Pons (tissue), 1 donor: ENCODE data around the gene SCRN2.

Source experiments
- DNase-seq: peaks from one replicate; pipeline ENCODE4 v3.0.0-alpha.2; 2016; ENCODE audit warnings: low spot score

SCRN2 gene

DNA sequence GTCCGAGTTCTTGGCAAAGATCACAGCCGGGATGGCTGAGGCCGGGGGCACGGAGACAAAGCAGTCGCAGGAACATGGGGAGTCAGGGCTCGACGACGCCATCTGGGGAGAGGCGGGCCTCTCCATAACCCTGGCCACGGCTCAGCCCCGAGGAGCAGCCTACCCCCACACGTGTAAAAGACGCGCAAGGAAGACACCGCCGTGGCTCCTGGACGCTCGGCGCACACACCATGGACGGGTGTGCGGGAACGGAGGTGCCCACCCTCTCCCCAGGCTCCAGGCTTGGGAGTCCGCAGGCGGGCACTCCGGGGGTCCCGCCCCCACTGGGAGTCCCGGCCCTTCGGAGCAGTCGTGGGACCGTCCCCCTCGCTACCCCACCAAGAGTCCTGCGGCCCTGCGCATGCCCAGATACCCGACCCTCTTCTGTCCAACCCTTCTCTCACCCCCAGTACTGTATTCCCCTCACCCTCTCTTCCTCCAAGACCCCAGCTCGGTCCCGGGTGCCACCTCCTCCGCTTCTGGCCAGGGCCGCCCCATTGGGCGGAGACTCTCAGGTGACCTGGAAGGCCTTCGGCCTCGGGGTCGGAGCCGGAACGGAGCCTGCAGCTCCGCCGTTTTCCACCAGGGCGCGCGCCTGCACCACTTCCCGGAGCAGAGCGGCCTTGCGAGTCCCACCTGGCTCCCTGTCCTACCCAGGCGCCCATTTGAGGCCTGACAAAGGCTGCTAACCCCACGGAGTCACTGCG, at the start of gene SCRN2:
Gene SCRN2 (minus strand): TSS at position 532 of the 746 bp plus-strand sequence. CDS start 430 bp downstream, at position 102.
- peak; percentile 71 for DNase-seq

- DNase-seq = peak; percentile 69
Measured at GRCh38 chr17:47889734-47890529, 48.9 kb upstream of the SCRN2 start.

DNA sequence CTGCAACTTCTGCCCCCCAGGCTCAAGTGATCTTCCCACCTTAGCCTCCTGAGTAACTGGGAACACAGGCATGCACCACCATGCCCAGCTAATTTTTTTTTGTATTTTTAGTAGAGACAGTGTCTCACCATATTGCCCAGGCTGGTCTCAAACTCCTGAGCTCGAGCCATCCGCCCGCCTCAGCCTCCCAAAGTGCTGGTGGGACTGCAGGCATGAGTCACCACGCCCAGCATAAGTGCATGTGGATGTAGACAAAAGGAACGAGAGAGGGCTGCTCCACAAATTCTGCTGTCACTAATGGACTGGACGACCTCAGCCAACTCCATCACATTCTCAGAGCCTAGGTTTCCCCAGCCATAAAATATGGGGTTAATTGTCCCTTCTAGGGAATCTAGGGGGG, 47.2 kb upstream of the SCRN2 start:
- no peak for DNase-seq

GRCh38 chr17:47884905-47885730, 44.0 kb upstream of the SCRN2 start:
- DNase-seq = no peak

- DNase-seq = no peak
Measured at GRCh38 chr17:47884427-47884740, 43.3 kb upstream of the SCRN2 start.

- DNase-seq = no peak
Measured at GRCh38 chr17:47883589-47884426, 42.7 kb upstream of the SCRN2 start.

DNA sequence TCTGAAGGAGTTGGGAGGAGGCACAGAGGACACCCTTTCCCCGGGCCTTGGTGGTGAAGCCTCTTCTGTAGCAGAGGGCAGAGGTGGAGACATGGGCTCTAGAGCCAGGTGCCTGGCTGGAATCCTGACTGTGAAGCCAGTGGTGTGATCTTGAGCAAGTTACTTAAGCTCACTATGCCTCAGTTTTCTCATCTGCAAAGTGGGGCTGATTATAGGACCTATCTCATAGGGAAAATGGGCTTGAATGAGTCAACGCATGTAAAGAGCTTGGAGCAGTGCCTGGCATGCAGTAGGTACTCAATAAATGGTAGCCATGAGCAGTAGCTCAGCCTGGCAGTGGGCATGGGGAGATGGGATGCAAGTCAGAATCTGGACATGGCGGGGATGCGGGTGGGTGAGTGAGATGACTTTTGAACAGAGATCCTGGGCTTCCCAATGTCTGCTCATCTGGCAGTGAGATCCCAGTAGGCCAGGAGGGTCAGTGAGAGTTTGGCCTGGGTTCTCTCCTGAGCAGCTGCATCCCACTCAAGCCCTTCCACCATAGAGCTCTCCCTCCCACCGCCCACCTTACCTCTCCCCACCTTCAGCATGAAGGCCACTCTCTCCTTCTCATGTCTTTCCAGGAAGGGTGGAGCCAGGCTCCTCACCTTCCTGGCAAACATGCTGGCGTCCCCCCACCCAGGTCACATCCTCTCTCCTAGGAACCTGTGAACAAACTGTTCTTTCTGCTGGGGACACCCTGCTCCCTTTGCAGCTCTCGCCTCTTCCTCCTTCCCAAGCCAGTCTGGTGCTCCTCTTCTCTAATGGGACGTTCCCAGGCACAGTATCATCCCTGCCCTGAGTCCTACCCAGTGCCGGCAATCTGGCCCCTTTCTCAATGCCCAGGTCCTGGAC, 41.9 kb upstream of the SCRN2 start:
- DNase-seq = no peak

DNA sequence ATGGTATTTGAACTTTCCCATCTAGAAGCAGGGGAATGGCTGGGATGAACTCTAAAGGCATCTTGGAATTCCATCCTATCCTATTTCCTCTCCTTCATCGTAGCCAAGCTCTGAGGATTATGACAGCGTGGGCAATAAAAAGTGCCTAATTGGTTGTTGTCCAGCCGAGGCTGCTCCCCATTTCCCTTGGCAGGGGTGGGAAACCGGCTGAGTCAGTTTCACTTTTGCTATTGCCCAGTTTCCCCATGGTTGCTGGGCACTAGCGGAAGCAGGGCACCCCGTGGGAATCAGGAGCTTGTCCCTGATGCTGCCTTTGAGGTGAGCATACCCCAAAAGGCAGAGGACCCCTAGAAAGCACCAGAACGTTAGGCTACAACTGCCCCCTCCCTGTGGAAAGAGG, 41.2 kb upstream of the SCRN2 start:
- DNase-seq = no peak

- no peak for DNase-seq
Measured at GRCh38 chr17:47879776-47880454, 38.8 kb upstream of the SCRN2 start.

- DNase-seq = no peak
Measured at GRCh38 chr17:47879028-47879585, 38.0 kb upstream of the SCRN2 start.

DNA sequence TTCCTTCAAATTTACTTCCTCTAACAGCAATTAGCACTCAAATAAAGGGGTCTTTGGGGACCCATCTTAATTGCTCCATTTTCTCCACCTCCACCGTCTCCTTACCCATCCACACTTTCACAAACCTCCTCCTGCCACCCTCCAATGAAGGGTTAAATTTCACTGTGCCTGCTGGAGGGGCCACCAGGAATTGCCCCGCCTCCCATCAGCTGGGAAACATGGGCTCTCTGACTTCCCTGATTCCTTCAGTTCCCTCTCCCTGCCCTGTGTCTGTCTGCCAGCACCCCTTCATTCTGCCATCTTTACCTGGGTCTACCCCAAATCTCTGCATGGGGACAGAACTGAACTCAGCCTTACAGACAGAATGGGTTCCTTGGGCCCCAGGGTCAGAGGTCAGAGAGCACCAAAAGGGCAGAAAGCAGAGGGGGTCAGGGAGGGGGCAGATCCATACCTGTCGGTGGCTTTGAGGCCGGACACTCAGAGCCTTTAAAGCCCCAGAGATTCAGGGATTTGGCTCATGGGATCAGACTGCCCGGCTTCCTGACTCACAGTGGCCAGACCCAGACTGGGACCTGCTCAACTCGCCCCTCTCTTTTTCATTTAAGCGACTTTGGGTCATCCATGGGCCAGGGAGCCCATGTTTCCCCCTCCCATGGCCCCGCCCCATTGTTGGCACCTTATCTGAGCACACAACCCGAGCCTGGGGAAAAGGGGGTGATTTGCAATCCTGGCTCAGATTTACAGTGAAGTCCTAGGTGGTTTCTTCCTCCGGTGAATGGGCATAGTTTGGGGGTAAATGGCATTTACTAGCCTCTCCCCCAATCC, 37.3 kb upstream of the SCRN2 start:
- no peak for DNase-seq

DNA sequence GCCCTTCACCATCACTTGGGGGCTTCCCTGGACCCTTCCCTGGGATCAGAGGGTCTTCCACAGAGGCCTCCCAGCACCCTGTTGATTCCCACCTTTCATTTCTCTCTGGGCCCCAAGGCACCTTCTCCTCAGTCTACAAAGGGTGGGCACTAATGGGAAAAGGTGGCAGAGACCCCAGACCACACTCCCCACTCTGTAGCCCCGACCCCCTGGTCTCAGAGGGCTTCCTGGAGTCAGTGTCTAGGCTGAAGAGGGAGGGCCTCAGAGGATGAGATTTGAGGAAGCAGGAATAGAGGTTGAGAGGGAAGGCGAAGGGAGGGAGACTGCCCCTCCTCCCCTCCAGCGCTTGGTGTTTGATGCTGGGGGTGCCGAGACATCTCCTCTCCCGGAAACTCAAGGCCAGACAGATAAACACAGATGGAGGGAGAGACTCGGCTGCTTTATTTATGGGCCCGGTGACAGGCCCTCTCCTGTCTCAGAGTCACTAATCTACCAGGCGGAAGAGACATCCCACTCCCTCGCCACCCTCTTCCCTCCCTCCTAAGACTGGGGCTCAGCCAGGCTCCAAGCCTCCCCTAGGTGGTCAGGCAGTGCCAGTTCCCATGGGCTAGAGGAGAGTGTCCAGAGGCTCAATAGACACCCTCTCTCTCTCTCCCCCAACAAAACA, 36.4 kb upstream of the SCRN2 start:
- DNase-seq = no peak

GRCh38 chr17:47875011-47875985, 34.2 kb upstream of the SCRN2 start:
- DNase-seq = no peak

DNA sequence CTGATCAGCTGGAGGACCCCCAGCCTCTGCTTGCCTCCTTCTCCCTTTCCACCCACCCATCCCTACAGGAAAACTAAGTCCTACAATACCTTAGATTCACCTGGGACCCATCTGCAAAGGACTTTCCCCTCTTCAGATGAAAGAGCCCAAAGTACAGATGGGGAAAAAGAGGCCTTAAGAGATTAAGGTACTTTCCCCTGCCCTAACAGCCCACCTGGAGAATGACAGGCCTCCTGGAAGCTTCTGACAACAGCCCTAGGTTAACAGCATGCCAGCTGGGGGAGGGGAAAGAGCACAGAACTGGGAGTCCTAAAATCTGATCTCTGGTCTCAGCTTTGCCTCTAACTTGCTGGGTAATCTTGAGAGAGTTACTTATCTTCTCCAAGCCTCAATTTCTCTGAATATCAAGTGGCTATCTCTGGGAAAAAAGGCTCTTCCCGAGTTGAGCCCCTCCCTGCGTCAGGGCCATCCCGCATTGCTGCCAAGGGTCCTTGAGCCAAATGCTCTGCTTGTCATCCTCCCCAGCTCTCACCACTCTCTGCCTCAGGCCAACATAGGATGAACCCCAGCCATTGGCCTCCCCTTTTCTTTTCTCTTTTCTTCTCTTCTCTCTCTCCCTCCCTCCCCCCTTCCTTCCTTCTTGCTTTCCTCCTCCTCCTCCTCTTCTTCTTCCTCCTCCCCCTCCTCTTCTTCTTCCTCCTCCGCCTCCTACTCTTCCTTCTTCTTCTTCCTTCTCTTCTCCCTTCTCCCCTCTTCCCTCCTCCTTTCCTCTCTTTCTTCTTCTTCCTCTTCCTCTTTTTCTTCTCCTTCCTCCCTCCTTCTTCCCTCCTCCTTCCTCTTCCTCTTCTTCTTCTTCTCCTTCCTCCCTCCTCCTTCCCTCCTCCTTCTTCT, 32.4 kb upstream of the SCRN2 start:
- no peak for DNase-seq

DNA sequence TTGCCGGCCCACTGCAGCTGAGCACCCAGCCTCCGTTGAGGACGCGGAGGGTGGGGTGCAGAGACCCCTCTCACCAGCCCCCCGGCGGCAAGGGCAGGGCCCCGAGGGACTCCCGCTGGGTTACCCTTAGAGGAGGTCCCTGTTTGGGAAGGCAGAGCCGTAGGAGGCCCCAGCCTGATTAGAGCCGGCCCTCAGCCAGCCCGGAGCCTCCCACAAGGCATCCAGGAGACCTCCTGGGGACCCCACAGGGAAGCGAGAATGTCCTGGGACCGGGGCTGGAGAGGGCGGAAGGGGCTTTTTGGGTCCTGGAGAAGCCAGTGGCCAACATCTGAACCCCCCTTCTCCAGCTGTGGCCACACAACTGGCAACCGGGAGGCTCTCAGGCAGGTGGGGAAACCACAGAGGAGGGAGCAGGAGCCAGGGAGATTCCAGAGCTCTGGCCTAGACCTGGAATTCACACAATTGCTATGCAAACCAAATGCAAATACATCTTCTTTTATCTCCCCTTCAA, 31.6 kb upstream of the SCRN2 start:
- no peak for DNase-seq
